IMR-90 (cell line): Measurements from ENCODE around the gene NHEJ1. TPM values are rescaled to one million over a fixed set of nuclear protein-coding genes. Genes with fewer than 3 reads are reported as not detected.
A peak's percentile ranks its signal among the peaks of the same experiment; 100 is the strongest.

ENCODE experiments used
- ATAC-seq: fragments of 200-7000 bp; cut with Tn5 transposase; 2 replicates; pipeline ENCODE4 v1.9.1; 2020; ENCODE audit warnings: low read depth, mild to moderate bottlenecking, moderate library complexity
- BruUV-seq: library from RNA; stranded (reverse); fragments of 400-500 nt; replicated peaks from 2 replicates; lab custom pipeline; 2021; lab: Mats Ljungman, UMichigan
- CTCF ChIA-PET: fragments of 300-600 bp; formaldehyde crosslinking; extraction: SDS; loops from one replicate; lab custom pipeline; 2021; ENCODE audit warnings: antibody characterized with exemption; lab: Yijun Ruan, JAX
- POLR2A ChIA-PET: fragments of 300-600 bp; sonication (Branson Sonifier 250); formaldehyde crosslinking; loops from one replicate; lab custom pipeline; 2022; ENCODE audit warnings: antibody characterized with exemption; ENCODE audit not compliant: unreplicated experiment; lab: Charles Lee
- DNase-seq: peaks from one replicate; pipeline ENCODE4 v3.0.0; 2013
- H2AFZ ChIP-seq: replicated peaks from 2 replicates; pipeline ENCODE3; 2013; ENCODE audit warnings: low read length, mild to moderate bottlenecking; ENCODE audit not compliant: poor library complexity
- H2AK5ac ChIP-seq: 2 replicates; pipeline ENCODE4 v1.6.1; 2013; ENCODE audit warnings: low read depth, low read length, inconsistent platforms
- H2AK9ac ChIP-seq: replicated peaks from 2 replicates; pipeline ENCODE3; 2013; ENCODE audit warnings: mild to moderate bottlenecking, low read depth, low read length, moderate library complexity; ENCODE audit not compliant: poor library complexity
- H2BK120ac ChIP-seq: 2 replicates; pipeline ENCODE4 v1.6.1; 2013; ENCODE audit warnings: low read depth, low read length, inconsistent platforms
- H2BK15ac ChIP-seq: 3 replicates; pipeline ENCODE4 v1.6.1; 2013; ENCODE audit warnings: low read depth, low read length, inconsistent platforms
- H2BK20ac ChIP-seq: 2 replicates; pipeline ENCODE4 v1.6.1; 2013; ENCODE audit warnings: low read depth, mild to moderate bottlenecking, inconsistent platforms, low read length, moderate library complexity
- H2BK5ac ChIP-seq: 2 replicates; pipeline ENCODE4 v1.6.1; 2013; ENCODE audit warnings: mild to moderate bottlenecking, low read depth, low read length, inconsistent platforms; ENCODE audit not compliant: poor library complexity, severe bottlenecking
- H3K14ac ChIP-seq: replicated peaks from 2 replicates; pipeline ENCODE4 v1.6.1; 2013; ENCODE audit warnings: low read depth, low read length, inconsistent platforms
- H3K18ac ChIP-seq: 2 replicates; pipeline ENCODE4 v1.6.1; 2013; ENCODE audit warnings: low read depth, low read length, control low read depth
- H3K23ac ChIP-seq: 2 replicates; pipeline ENCODE4 v1.6.1; 2013; ENCODE audit warnings: low read depth, low read length, inconsistent platforms
- H3K27ac ChIP-seq: 2 replicates; pipeline ENCODE4 v1.5.1; 2013; ENCODE audit warnings: mild to moderate bottlenecking, control low read depth, low read length; ENCODE audit not compliant: insufficient read depth
- H3K27me3 ChIP-seq: 2 replicates; pipeline ENCODE4 v1.6.1; 2013; ENCODE audit warnings: low read length; ENCODE audit not compliant: control insufficient read depth, insufficient read depth
- H3K36me3 ChIP-seq: 2 replicates; pipeline ENCODE4 v1.6.1; 2013; ENCODE audit warnings: low read length, mixed read lengths; ENCODE audit not compliant: control insufficient read depth, insufficient read depth
- H3K4ac ChIP-seq: 2 replicates; pipeline ENCODE4 v1.6.1; 2013; ENCODE audit warnings: low read depth, low read length, inconsistent platforms
- H3K4me1 ChIP-seq: 2 replicates; pipeline ENCODE4 v1.6.1; 2013; ENCODE audit warnings: low read length, mixed read lengths; ENCODE audit not compliant: control insufficient read depth, insufficient read depth
- H3K4me2 ChIP-seq: 2 replicates; pipeline ENCODE4 v1.6.1; 2013; ENCODE audit warnings: low read depth, mild to moderate bottlenecking, control low read depth, low read length, moderate library complexity
- H3K4me3 ChIP-seq: 2 replicates; pipeline ENCODE4 v1.5.1; 2013; ENCODE audit warnings: low read depth, mild to moderate bottlenecking, control low read depth, low read length, moderate library complexity; ENCODE audit not compliant: insufficient read depth
- H3K56ac ChIP-seq: 2 replicates; pipeline ENCODE4 v1.6.1; 2013; ENCODE audit warnings: low read length, inconsistent platforms; ENCODE audit not compliant: insufficient read depth; ENCODE audit errors: extremely low read depth
- H3K79me1 ChIP-seq, 2 experiments: 2 replicates each; pipeline ENCODE4 v1.6.1; 2013; ENCODE audit warnings: low read length in 2 of 2, inconsistent platforms in 1 of 2, low read depth in 1 of 2
- H3K9ac ChIP-seq: 2 replicates; pipeline ENCODE4 v1.6.1; 2013; ENCODE audit warnings: low read depth, low read length, control low read depth
- H3K9me1 ChIP-seq: 2 replicates; pipeline ENCODE4 v1.6.1; 2013; ENCODE audit warnings: low read length, inconsistent platforms; ENCODE audit not compliant: insufficient read depth
- H3K9me3 ChIP-seq: 2 replicates; pipeline ENCODE4 v1.6.1; 2013; ENCODE audit warnings: low read length; ENCODE audit not compliant: control insufficient read depth, insufficient read depth
- H4K20me1 ChIP-seq: 2 replicates; pipeline ENCODE4 v1.6.1; 2013; ENCODE audit warnings: low read length, inconsistent platforms; ENCODE audit not compliant: insufficient read depth
- H4K5ac ChIP-seq: 2 replicates; pipeline ENCODE4 v1.6.1; 2013; ENCODE audit warnings: mild to moderate bottlenecking, low read depth, low read length, control low read depth
- H4K8ac ChIP-seq, 2 experiments: 2 replicates each; pipeline ENCODE4 v1.6.1; 2013; ENCODE audit warnings: low read depth in 2 of 2, low read length in 2 of 2, control low read depth in 1 of 2, inconsistent platforms in 1 of 2
- H4K91ac ChIP-seq: 2 replicates; pipeline ENCODE4 v1.6.1; 2013; ENCODE audit warnings: low read depth, low read length, inconsistent platforms; ENCODE audit not compliant: insufficient read depth
- CEBPB ChIP-seq: IDR thresholded peaks from 2 replicates; pipeline ENCODE4 v1.6.1; 2012; ENCODE audit warnings: low read depth, low read length, improper control_type of control experiment
- CHD1 ChIP-seq: IDR thresholded peaks from 2 replicates; pipeline ENCODE4 v1.6.1; 2012; ENCODE audit warnings: low read depth, low read length, improper control_type of control experiment
- MAZ ChIP-seq: IDR thresholded peaks from 2 replicates; pipeline ENCODE4 v1.6.1; 2012; ENCODE audit warnings: low read depth, mild to moderate bottlenecking, low read length, improper control_type of control experiment, moderate library complexity, borderline replicate concordance
- MXI1 ChIP-seq: IDR thresholded peaks from 2 replicates; pipeline ENCODE4 v1.6.1; 2012; ENCODE audit warnings: low read depth, mild to moderate bottlenecking, low read length, moderate library complexity, borderline replicate concordance
- POLR2A ChIP-seq: IDR thresholded peaks from 2 replicates; pipeline ENCODE4 v1.6.1; 2012; ENCODE audit warnings: mild to moderate bottlenecking, low read depth, low read length
- RAD21 ChIP-seq: IDR thresholded peaks from 2 replicates; pipeline ENCODE4 v1.6.1; 2012; ENCODE audit warnings: low read length, improper control_type of control experiment
- RCOR1 ChIP-seq: IDR thresholded peaks from 2 replicates; pipeline ENCODE4 v1.6.1; 2012; ENCODE audit warnings: mild to moderate bottlenecking, low read length, improper control_type of control experiment; ENCODE audit not compliant: insufficient replicate concordance
- WGBS, 2 experiments: methylation state at CpG; one replicate each; pipeline versions ENCODE4 v1.1.5 to v1.1.7; 2013; ENCODE audit warnings: missing lambda C conversion rate in 2 of 2; ENCODE audit not compliant: insufficient read length in 1 of 2; ENCODE audit errors: extremely low coverage in 2 of 2; 5-methylcytosine and 5-hydroxymethylcytosine counted together
- dilution Hi-C: fragments of 300-500 bp; cut with HindIII; formaldehyde crosslinking; loops from one replicate; pipeline ENCODE4 v1.14.3; 2018; ENCODE audit warnings: low sequenced_read_pairs; ENCODE audit not compliant: unreplicated experiment
- in situ Hi-C: fragments of 300-500 bp; cut with MboI; formaldehyde crosslinking; loops from 3 replicates; pipeline ENCODE4 v1.14.3; 2019; ENCODE audit warnings: low sequenced_read_pairs, inconsistent platforms, mixed read lengths
- intact Hi-C: fragments of 100-400 bp; cut with micrococcal nuclease; formaldehyde crosslinking; loops from 2 replicates; pipeline ENCODE4 v1.10.0; 2022
- polyA plus RNA-seq, 3 experiments: library from polyadenylated mRNA; depleted of rRNA; stranded (reverse); fragments of >200 nt; gene quantifications; 2 replicates each; pipeline ENCODE4 v1.2.3, GENCODE V29; 2012; ENCODE audit warnings: low replicate concordance in 1 of 3
- total RNA-seq: library from RNA; depleted of rRNA; stranded (reverse); fragments of >200 nt; gene quantifications from 2 replicates; pipeline ENCODE4 v1.2.3, GENCODE V29; 2012
- TF ChIP-seq, protein P1 (sequence below): conservative IDR thresholded peaks from 2 replicates; pipeline ENCODE4 v1.5.1; 2012; ENCODE audit warnings: mild to moderate bottlenecking, low read depth, low read length, improper control_type of control experiment
- TF ChIP-seq, protein P2 (sequence below): fragments of 150-350 bp; IDR thresholded peaks from 2 replicates; pipeline ENCODE4 v1.6.1; 2016; ENCODE audit warnings: low read depth, mild to moderate bottlenecking, low read length, moderate library complexity, borderline replicate concordance

Gene NHEJ1
- total and polyA plus RNA-seq, 2 of the 4 experiments (the other 2 are of a cell fraction), result 12.5 to 23.1 TPM

GRCh38 chr2:219168526-219168925 lies 7.9 kb upstream of the NHEJ1 start:
- in situ Hi-C loops, result no loop called here
- DNase-seq (no peak), ATAC-seq (no peak)
- H3K9me1 ChIP-seq, result 0 out of 2 replicates have a peak, but pooled peaks cover 4% of the 10 kb centered on the region
- H3K4me1 ChIP-seq, result peaks cover 3% of the 10 kb centered on the region; the same call in 1 of the 2 replicates
- H3K36me3 ChIP-seq, result peaks cover 9% of the 10 kb centered on the region; the same call in 1 of the 2 replicates
- no peak overlapping the region for H3K4me3 ChIP-seq
- intact Hi-C loops, result no loop called here
- no peak overlapping the region for H2BK20ac ChIP-seq
- POLR2A ChIA-PET, result no interaction called here
- dilution Hi-C loops, result no loop called here
- no peak overlapping the region for H2BK5ac ChIP-seq
- H4K91ac ChIP-seq, result no peak overlapping the region
- no peaks in the 10 kb centered on the region for H3K79me1 ChIP-seq
- no peak overlapping the region for H3K9ac ChIP-seq
- no peak overlapping the region for H2AK9ac ChIP-seq
- H3K27me3 ChIP-seq, result no peaks in the 10 kb centered on the region
- no peaks in the 10 kb centered on the region for H3K9me3 ChIP-seq
- H3K4ac ChIP-seq, result no peak overlapping the region
- peak overlapping the region; percentile 11 for H2AFZ ChIP-seq
- H3K14ac ChIP-seq, result no peak overlapping the region
- no peak for TF ChIP-seq MXI1
- TF ChIP-seq, protein P1, sequence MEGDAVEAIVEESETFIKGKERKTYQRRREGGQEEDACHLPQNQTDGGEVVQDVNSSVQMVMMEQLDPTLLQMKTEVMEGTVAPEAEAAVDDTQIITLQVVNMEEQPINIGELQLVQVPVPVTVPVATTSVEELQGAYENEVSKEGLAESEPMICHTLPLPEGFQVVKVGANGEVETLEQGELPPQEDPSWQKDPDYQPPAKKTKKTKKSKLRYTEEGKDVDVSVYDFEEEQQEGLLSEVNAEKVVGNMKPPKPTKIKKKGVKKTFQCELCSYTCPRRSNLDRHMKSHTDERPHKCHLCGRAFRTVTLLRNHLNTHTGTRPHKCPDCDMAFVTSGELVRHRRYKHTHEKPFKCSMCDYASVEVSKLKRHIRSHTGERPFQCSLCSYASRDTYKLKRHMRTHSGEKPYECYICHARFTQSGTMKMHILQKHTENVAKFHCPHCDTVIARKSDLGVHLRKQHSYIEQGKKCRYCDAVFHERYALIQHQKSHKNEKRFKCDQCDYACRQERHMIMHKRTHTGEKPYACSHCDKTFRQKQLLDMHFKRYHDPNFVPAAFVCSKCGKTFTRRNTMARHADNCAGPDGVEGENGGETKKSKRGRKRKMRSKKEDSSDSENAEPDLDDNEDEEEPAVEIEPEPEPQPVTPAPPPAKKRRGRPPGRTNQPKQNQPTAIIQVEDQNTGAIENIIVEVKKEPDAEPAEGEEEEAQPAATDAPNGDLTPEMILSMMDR, result no peak
- TF ChIP-seq RAD21, result no peak
- TF ChIP-seq, protein P2, sequence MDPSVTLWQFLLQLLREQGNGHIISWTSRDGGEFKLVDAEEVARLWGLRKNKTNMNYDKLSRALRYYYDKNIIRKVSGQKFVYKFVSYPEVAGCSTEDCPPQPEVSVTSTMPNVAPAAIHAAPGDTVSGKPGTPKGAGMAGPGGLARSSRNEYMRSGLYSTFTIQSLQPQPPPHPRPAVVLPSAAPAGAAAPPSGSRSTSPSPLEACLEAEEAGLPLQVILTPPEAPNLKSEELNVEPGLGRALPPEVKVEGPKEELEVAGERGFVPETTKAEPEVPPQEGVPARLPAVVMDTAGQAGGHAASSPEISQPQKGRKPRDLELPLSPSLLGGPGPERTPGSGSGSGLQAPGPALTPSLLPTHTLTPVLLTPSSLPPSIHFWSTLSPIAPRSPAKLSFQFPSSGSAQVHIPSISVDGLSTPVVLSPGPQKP, result no peak
- no peak for TF ChIP-seq RCOR1
- TF ChIP-seq MAZ, result no peak
- no peak for TF ChIP-seq CEBPB
- no peak for TF ChIP-seq CHD1
- TF ChIP-seq POLR2A, result no peak
- no peak overlapping the region for H2BK15ac ChIP-seq
- WGBS, 2 experiments, result no CpG with 5 or more reads among the region's 6 CpGs
- no peak overlapping the region for H3K27ac ChIP-seq
- no peak overlapping the region for H4K5ac ChIP-seq
- no peak overlapping the region for H3K56ac ChIP-seq
- no TSS peak for BruUV-seq
- H2BK120ac ChIP-seq, result no peak overlapping the region
- H3K23ac ChIP-seq, result no peak overlapping the region
- no peak overlapping the region for H4K8ac ChIP-seq
- H2AK5ac ChIP-seq, result no peak overlapping the region
- CTCF ChIA-PET, result no interaction called here
- no peak overlapping the region for H3K18ac ChIP-seq
- peaks cover 7% of the 10 kb centered on the region; the same call in 1 of the 2 replicates for H4K20me1 ChIP-seq
- H3K4me2 ChIP-seq, result no peak overlapping the region
